GM18505 (cell line): ENCODE data around the gene NAT9.

Source experiments
- ATAC-seq: cut with Tn5 transposase; IDR thresholded peaks from one replicate; pipeline ENCODE4 v1.9.1; 2021; ENCODE audit not compliant: unreplicated experiment
- POLR2A ChIP-seq: IDR thresholded peaks from 4 replicates; pipeline ENCODE4 v1.6.1; 2011; ENCODE audit warnings: borderline replicate concordance; ENCODE audit not compliant: insufficient read depth, insufficient read length; ENCODE audit errors: extremely low read depth

Gene NAT9, protein sequence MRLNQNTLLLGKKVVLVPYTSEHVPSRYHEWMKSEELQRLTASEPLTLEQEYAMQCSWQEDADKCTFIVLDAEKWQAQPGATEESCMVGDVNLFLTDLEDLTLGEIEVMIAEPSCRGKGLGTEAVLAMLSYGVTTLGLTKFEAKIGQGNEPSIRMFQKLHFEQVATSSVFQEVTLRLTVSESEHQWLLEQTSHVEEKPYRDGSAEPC

DNA sequence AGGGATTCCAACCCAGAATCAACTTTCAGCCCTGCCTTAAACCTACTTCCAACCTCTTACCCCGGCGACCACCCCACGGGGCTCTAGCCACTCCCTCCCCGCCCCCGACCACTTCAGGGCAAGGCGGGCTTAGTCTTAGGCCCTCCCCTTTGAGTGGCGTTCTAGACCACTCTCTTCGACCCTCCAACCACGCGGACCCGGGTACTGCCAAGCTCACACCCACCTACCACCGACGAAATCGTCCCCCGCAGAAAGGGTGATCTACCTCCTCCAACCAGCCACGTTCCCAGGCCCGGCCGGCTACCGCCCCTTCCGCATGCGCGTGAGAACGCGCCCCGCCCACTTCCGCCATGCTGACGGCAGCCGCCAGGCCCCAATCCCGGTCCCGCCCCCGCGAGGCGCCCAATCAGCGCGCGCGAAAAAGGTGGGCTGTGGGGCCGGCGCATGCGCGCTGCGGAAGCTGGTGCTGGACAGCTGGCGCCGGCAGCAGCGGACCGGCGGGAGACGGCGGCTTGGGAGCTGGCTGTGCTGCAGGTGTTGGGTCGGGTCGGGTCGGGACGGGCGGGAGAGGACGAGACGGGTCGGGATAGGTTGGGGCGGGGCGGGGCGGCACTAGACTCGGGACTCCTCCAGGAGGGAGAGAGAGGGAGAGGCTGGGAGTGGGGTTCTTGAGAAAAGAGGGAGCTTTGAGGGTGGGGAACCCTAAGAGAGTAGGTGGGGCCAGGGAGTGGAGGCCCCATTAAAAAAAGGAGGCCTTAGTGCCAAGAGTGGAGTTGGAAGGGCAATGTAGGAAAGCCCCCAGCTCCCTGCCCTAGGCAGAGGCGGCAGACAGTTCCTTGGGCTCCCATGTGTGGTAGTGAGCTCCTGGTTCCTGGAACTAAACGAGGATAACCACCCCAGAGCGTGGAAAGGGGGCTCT, at the start of gene NAT9:
Gene NAT9 (minus strand): TSS at position 302 of the 919 bp plus-strand sequence. CDS start 647 bp downstream, outside the sequence.
- peak; percentile 78 for ATAC-seq
- peak; percentile 76 for TF ChIP-seq POLR2A

DNA sequence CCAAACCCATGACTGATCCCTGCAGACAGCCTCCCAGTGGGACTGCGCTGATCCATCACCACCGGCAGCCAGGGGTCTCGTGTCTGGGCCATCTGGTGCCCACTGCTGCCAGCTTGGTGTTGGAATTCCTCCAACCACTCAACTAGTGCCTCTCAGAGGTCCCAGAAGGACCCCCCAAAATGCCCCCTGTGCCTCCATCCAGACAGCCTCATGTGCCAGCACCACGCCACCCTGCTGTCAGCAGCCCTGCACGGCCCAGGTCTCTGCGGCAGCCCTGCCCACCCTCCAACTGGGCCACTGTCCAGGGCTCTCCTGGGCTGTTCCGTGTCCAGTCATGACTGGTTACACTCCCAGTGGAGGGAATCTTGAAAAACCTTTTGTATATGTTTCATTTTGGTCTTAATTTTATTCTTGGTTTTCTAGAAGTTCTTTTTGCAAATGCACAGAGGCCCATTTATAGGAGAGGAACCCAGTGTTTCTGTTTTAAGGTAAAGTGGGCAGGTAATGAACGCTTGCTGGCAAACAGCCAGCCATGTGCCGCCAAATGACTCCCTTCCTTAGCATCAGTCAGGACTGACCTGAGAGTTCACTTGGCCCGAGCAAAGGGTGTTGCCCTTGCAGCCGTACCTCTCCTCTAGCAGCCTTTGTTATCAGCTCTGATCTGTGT, 48.9 kb upstream of the NAT9 start:
- no peak for ATAC-seq
- no peak for TF ChIP-seq POLR2A

DNA sequence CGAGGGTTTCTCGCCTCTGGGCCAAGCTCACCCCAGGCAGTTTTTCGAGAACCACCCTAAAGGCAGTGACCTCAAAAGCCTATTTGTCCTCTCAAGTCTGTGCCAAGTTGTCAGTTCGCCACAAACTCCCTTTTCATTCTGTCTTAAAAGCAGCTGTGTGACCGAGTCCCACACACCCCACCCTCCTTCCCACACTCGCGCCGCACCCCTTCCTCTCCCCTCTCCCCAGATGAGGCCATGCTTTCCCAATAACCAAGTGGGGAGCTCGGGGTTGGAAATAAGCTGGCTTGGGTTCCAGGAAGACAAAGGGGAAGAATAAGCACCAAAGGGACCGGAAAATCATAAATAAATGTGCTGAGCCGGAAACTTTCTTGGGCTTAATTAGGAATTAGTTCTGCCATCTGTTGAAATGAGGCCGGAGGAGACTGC, 46.8 kb upstream of the NAT9 start:
- ATAC-seq: no peak

DNA sequence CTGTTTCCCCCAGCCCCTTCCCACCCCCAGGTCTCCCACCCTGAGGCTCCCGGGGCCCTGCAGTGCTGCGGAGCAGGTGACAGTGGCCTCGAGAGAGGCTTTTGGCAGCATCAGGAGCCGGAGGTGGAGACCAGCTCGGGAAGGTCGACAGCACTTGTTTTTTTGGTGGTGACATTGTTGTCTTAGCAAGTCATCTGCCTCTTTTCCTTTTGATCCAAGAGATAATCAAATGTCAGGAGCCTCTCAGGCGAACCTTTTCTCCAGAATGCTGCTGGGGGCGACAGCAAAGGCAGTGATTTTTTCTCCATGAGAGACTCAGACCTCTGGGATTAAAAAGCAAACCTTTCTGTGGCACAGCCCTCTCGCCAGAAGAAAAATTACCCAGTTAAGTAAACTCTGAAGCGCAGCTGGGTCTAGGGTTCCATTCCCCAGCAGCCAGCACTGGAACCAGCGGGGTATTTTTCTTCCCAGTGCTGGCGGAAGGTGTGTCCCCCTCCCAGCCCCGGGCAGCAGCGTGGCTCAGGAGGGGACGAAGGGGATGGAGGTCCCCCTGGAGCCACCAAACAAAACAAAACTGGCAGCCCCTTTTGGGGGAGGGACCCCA, 46.3 kb upstream of the NAT9 start:
- no peak for TF ChIP-seq POLR2A
- ATAC-seq: no peak

More for the DNA sequence above, 46.8 kb upstream of the NAT9 start:
- no peak for TF ChIP-seq POLR2A

DNA sequence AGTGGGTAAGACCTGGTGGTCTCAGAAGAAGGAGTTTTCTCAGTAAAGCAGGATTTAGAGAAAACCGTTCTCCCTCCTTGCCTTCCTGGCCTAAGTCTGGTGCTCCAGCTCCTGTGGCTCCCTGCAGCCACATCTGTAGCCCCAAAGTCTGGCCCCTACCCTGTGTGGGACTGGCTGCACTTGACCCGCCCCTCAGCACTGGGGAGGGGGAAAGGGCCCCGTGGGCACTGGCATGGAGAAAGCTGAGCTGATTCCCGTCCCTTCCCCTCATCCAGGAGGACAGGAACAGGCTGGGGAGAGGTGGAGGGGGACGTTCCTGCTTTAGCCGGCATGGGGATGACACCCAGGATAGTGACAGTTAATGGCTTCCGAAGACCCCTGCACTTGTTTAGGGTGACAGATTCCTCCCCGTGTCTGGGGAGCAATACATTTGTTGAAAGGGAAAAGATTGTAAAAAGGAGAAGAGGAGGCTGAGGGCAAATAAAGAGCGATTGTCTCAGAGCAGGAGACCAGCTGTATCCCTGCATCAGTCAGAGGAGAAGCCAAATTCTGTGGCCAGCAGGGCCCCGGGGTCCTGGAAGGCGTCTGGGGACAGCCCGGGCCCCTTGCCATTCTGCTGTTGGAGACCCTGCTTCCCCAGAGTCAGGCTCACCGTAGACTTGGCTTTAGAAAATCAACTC, 45.6 kb upstream of the NAT9 start:
- no peak for TF ChIP-seq POLR2A
- no peak for ATAC-seq

DNA sequence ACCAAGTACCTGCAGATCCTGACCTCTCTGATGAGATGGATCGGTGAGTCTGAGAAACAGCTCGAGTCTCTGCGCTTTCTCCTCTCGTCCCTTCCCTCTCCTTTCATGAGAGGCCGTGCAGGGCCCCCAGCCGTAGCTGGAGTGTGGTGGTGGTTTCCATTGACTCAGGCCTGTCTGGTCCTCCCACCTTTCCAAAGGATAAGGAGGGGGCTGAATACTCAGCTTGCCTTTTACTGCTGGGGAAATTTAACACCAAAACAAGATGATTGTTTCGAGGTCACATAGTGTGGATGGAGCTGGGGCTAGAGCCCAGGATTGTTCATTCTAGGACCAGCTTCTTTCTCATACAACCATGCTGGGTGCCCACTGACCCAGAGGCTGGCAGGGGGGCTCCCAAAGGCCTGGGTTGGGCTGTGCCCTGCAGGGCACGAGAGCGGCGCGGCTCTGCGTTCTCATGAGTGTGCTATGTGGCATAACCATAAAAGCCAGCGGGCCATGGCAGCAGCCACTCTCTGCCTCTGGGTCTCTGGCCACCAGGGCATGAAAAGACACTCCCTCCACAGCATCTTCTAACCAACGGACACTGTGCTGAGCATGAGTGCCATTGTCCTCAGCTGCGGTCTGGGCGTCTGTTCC, 43.8 kb upstream of the NAT9 start:
- TF ChIP-seq POLR2A: no peak
- ATAC-seq: no peak

DNA sequence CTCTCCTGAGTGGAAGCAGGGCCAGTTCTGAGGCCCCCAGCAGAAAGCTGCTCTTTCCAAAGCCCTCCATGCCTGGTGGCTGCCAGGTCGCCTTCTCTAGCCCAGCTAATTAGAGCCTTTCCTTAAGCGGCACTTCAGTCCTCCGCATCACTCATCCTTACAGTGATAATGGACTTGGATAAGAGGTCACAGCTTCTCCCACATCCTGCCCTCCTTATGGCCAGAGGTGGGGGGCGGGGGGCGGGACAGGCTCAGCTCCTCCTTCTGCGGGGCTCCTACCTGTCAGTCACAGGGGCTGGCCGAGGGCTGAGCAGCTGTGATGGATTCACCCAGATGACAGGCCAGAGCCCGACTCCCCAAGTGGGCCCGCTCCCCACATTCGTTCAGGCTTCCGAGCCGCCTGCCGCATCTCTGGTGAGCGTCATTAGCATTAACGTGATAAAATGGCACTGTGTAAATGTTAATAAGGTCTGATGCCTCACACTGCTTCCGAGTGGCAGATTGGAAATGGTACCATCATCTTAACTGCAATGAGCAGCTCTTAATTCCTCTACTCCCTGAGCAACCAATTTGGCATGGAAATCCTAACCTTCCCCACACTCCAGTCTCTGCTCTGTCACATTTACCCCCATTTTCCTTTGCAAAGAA, 42.3 kb upstream of the NAT9 start:
- no peak for ATAC-seq
- no peak for TF ChIP-seq POLR2A

DNA sequence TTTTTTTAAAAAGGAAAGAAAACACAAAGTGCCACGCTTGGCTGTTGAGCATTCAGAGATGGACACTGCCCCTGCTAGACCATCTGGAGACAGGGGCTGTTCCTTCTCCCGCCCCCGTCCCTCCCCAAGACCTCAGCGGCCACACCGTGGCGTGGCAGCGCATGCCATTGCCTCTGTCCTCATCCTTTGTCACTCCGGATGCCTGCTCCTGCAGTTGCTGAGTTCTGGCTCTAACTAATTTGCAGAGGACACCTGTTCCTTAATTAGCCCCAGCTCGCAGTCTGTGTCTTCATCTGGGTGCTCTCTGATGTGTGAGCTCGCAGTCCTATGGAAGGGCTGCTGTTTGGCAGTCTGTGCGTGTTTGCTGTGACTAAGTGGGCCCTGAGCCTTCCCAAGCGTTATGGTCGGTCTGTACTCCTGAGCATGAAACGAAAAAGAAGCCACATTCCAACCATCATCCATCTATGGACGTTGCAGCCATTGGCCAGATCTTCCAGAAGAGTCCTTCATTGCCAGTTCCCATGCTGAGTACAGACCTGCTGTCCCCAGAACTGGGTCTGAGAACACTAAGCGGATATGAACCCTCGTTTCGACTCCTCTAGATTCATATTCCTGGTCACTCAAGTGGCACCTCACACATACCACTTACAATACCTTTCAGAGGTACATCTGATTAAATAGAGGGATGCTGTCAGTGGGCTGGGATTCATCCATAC, 40.9 kb upstream of the NAT9 start:
- ATAC-seq: no peak
- TF ChIP-seq POLR2A: no peak

DNA sequence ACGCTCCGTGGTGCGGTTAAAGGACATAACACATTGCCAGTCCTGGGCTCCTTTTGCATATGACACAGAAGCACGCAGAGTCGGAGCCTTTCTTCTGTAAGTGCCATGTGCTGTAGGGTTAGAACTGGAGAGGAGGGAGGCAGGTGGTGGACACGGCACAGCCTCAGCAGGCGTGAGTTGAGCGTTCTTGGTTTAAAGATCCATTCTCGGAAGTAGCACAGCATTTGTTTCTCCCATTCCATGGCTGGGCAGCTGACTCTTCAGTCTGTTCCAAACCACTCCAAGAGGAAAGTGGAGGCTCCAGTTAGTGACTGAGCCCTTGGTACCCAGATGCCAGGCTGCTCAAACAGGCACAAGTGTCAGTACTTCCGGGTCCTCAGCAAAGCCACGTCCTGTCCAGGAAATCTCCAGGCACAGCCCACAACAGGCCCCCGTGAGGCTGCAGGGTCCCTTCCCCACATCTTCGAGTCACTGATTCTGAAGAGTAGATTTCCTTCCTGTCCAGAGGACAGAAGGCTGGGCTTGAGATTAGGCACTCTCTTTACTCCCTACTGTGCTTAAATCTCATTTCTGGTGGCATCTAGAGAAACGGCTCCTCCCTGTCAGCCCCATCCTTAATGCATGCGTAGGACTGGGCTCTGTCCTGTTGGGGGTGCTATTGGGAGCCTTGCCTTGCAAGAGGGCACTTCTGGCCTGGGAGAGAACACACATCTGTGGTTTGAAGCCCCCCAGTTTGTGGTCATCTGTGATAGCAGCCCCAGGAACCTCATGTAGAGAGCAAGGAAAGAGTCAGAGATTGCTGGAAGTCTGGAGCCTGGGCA, 39.6 kb upstream of the NAT9 start:
- ATAC-seq: no peak
- TF ChIP-seq POLR2A: no peak

DNA sequence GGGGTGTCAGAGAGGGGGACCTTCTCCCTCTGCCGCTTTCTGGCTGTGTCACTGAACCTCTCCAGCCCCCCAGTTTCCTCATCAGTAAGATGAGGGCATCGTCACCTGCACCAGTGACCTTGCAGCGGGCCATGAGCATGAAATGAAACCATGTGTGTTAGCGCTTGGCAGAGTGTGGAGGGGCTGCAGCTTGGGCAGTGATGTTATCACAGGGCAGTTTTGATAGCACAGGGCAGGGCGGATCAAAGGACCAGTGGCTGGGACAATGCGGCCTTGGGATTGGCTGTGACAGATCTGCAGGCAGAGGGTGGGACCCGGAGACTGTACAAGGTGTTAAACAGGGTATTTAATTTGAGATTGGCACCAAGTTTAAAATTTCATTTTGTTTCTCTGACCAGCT, 38.9 kb upstream of the NAT9 start:
- no peak for TF ChIP-seq POLR2A
- ATAC-seq: no peak
